Stimulated activated naive CD8-positive, alpha-beta T cell treated with anti-CD3 and anti-CD28 coated beads, Interleukin-15, Interleukin-2, amounts not matched to agents 100 ng/mL and 50 ng/mL, for 24 hours (primary cell): ENCODE measurements around the gene ASB11.
"Not testable (repeated sequence)": the region's sequence is repeated elsewhere in the genome, so short reads cannot be mapped to it uniquely, and the experiment has no call there.

ENCODE experiments used
- H3K27ac Mint-ChIP-seq: one replicate; pipeline ENCODE4 v1.8.0; 2021; ENCODE audit warnings: mild to moderate bottlenecking, mixed read lengths
- H3K27me3 Mint-ChIP-seq: one replicate; pipeline ENCODE4 v1.8.0; 2021; ENCODE audit warnings: mixed read lengths
- H3K36me3 Mint-ChIP-seq: one replicate; pipeline ENCODE4 v1.8.0; 2021; ENCODE audit warnings: low read depth, mixed read lengths
- H3K4me1 Mint-ChIP-seq: one replicate; pipeline ENCODE4 v1.8.0; 2021; ENCODE audit warnings: low read depth, mixed read lengths
- H3K4me3 Mint-ChIP-seq: one replicate; pipeline ENCODE4 v1.8.0; 2021; ENCODE audit warnings: mild to moderate bottlenecking, mixed read lengths
- H3K9me3 Mint-ChIP-seq: one replicate; pipeline ENCODE4 v1.8.0; 2021; ENCODE audit warnings: mixed read lengths

ASB11 gene

GRCh38 chrX:15274946-15275345, 40.5 kb downstream of the ASB11 start:
- Mint-ChIP-seq H3K27ac (no peak overlapping the region), H3K36me3 (no peaks in the 10 kb centered on the region), H3K9me3 (no peaks in the 10 kb centered on the region), H3K27me3 (no peaks in the 10 kb centered on the region), H3K4me3 (no peak overlapping the region), H3K4me1 (peaks cover 4% of the 10 kb centered on the region)

- H3K4me3 Mint-ChIP-seq, H3K27ac Mint-ChIP-seq, H3K27me3 Mint-ChIP-seq, H3K4me1 Mint-ChIP-seq, H3K36me3 Mint-ChIP-seq, H3K9me3 Mint-ChIP-seq: not testable (repeated sequence)
Observed at GRCh38 chrX:15273275-15273674, 42.2 kb downstream of the ASB11 start.

GRCh38 chrX:15271757-15272156, 43.7 kb downstream of the ASB11 start:
- no peaks in the 10 kb centered on the region for H3K36me3 Mint-ChIP-seq
- H3K27me3 Mint-ChIP-seq: no peaks in the 10 kb centered on the region
- no peaks in the 10 kb centered on the region for H3K9me3 Mint-ChIP-seq
- no peak overlapping the region for H3K4me3 Mint-ChIP-seq
- no peak overlapping the region for H3K27ac Mint-ChIP-seq
- peaks cover 8% of the 10 kb centered on the region for H3K4me1 Mint-ChIP-seq

GRCh38 chrX:15269618-15270521, 45.6 kb downstream of the ASB11 start, which contains the start of gene ASB9:
ASB9 (minus strand) TSS chrX:15270083; CDS start chrX:15269874, 209 bp downstream.
- peak within 1 kb of the TSS; percentile 43 for H3K4me3 Mint-ChIP-seq
- no peaks in the 10 kb centered on the region for H3K27me3 Mint-ChIP-seq
- peaks cover 8% of the 10 kb centered on the region for H3K4me1 Mint-ChIP-seq
- H3K36me3 Mint-ChIP-seq: no peaks in the 10 kb centered on the region
- no peaks in the 10 kb centered on the region for H3K9me3 Mint-ChIP-seq
- peak within 1 kb of the TSS; percentile 68 for H3K27ac Mint-ChIP-seq

- H3K27me3 Mint-ChIP-seq: no peaks in the 10 kb centered on the region
- H3K36me3 Mint-ChIP-seq: no peaks in the 10 kb centered on the region
- H3K9me3 Mint-ChIP-seq: no peaks in the 10 kb centered on the region
- H3K27ac Mint-ChIP-seq: no peak overlapping the region
- H3K4me3 Mint-ChIP-seq: no peak overlapping the region
- peaks cover 8% of the 10 kb centered on the region for H3K4me1 Mint-ChIP-seq
Observed at GRCh38 chrX:15269120-15269519, 46.3 kb downstream of the ASB11 start.

- H3K36me3 Mint-ChIP-seq: no peaks in the 10 kb centered on the region
- no peak overlapping the region for H3K27ac Mint-ChIP-seq
- no peak overlapping the region for H3K4me3 Mint-ChIP-seq
- no peaks in the 10 kb centered on the region for H3K9me3 Mint-ChIP-seq
- H3K27me3 Mint-ChIP-seq: no peaks in the 10 kb centered on the region
- H3K4me1 Mint-ChIP-seq: no peaks in the 10 kb centered on the region
Observed at GRCh38 chrX:15254852-15255251, 60.6 kb downstream of the ASB11 start.

- H3K27ac Mint-ChIP-seq: no peak overlapping the region
- H3K36me3 Mint-ChIP-seq: no peaks in the 10 kb centered on the region
- no peak overlapping the region for H3K4me3 Mint-ChIP-seq
- no peaks in the 10 kb centered on the region for H3K27me3 Mint-ChIP-seq
- H3K9me3 Mint-ChIP-seq: no peaks in the 10 kb centered on the region
- H3K4me1 Mint-ChIP-seq: peaks cover 11% of the 10 kb centered on the region
Observed at GRCh38 chrX:15245896-15246295, 69.5 kb downstream of the ASB11 start.

- peaks cover 11% of the 10 kb centered on the region for H3K4me1 Mint-ChIP-seq
- H3K4me3 Mint-ChIP-seq: no peak overlapping the region
- no peaks in the 10 kb centered on the region for H3K9me3 Mint-ChIP-seq
- H3K27me3 Mint-ChIP-seq: no peaks in the 10 kb centered on the region
- no peaks in the 10 kb centered on the region for H3K36me3 Mint-ChIP-seq
- no peak overlapping the region for H3K27ac Mint-ChIP-seq
Observed at GRCh38 chrX:15244421-15244820, 71.0 kb downstream of the ASB11 start.

- H3K9me3 Mint-ChIP-seq: no peaks in the 10 kb centered on the region
- H3K4me1 Mint-ChIP-seq: peaks cover 11% of the 10 kb centered on the region
- no peak overlapping the region for H3K27ac Mint-ChIP-seq
- H3K36me3 Mint-ChIP-seq: no peaks in the 10 kb centered on the region
- no peak overlapping the region for H3K4me3 Mint-ChIP-seq
- no peaks in the 10 kb centered on the region for H3K27me3 Mint-ChIP-seq
Observed at GRCh38 chrX:15242899-15243555, 72.4 kb downstream of the ASB11 start.

GRCh38 chrX:15241301-15241700, 74.1 kb downstream of the ASB11 start:
- no peaks in the 10 kb centered on the region for H3K9me3 Mint-ChIP-seq
- H3K27ac Mint-ChIP-seq: no peak overlapping the region

GRCh38 chrX:15240414-15240813, 75.0 kb downstream of the ASB11 start:
- no peaks in the 10 kb centered on the region for H3K36me3 Mint-ChIP-seq
- H3K27me3 Mint-ChIP-seq: no peaks in the 10 kb centered on the region
- H3K4me1 Mint-ChIP-seq: no peaks in the 10 kb centered on the region
- no peak overlapping the region for H3K4me3 Mint-ChIP-seq
- H3K9me3 Mint-ChIP-seq: no peaks in the 10 kb centered on the region
- H3K27ac Mint-ChIP-seq: no peak overlapping the region

More at GRCh38 chrX:15241301-15241700, 74.1 kb downstream of the ASB11 start:
- Mint-ChIP-seq H3K4me1 (peaks cover 5% of the 10 kb centered on the region), H3K4me3 (no peak overlapping the region), H3K36me3 (no peaks in the 10 kb centered on the region), H3K27me3 (no peaks in the 10 kb centered on the region)

- no peak overlapping the region for H3K4me3 Mint-ChIP-seq
- H3K27me3 Mint-ChIP-seq: no peaks in the 10 kb centered on the region
- H3K36me3 Mint-ChIP-seq: no peaks in the 10 kb centered on the region
- H3K9me3 Mint-ChIP-seq: no peaks in the 10 kb centered on the region
- H3K27ac Mint-ChIP-seq: no peak overlapping the region
- no peaks in the 10 kb centered on the region for H3K4me1 Mint-ChIP-seq
Observed at GRCh38 chrX:15236146-15236545, 79.3 kb downstream of the ASB11 start.

GRCh38 chrX:15235001-15235400, 80.4 kb downstream of the ASB11 start:
- Mint-ChIP-seq H3K27me3 (no peaks in the 10 kb centered on the region), H3K27ac (no peak overlapping the region), H3K9me3 (no peaks in the 10 kb centered on the region), H3K4me3 (no peak overlapping the region), H3K4me1 (no peaks in the 10 kb centered on the region), H3K36me3 (no peaks in the 10 kb centered on the region)

- Mint-ChIP-seq H3K9me3 (no peaks in the 10 kb centered on the region), H3K4me3 (no peak overlapping the region), H3K27me3 (no peaks in the 10 kb centered on the region), H3K4me1 (no peaks in the 10 kb centered on the region), H3K27ac (no peak overlapping the region), H3K36me3 (no peaks in the 10 kb centered on the region)
Observed at GRCh38 chrX:15233416-15234015, 81.9 kb downstream of the ASB11 start.
